BLaER1 treated with 17β-estradiol and CSF1 and Interleukin-3, amounts not matched to agents 10 nM and 100 nM (cell line): ENCODE results near the gene NLN.
A peak's percentile ranks its signal among the peaks of the same experiment; 100 is the strongest.

Experiments used
- H3K27ac ChIP-seq, 11 experiments: shearing (Covaris generic); formaldehyde crosslinking; 2 replicates each; pipeline ENCODE4 v1.8.1; 2022
- H3K27me3 ChIP-seq, 11 experiments: shearing (Covaris generic); formaldehyde crosslinking; 2 replicates each; pipeline ENCODE4 v1.8.1; 2022
- H3K36me3 ChIP-seq, 11 experiments: shearing (Covaris generic); formaldehyde crosslinking; 2 replicates each; pipeline ENCODE4 v1.8.1; 2022
- H3K4me1 ChIP-seq, 10 experiments: shearing (Covaris generic); formaldehyde crosslinking; 2 replicates each; pipeline ENCODE4 v1.8.1; 2022
- H3K4me2 ChIP-seq, 11 experiments: shearing (Covaris generic); formaldehyde crosslinking; 2 replicates each; pipeline ENCODE4 v1.8.1; 2022
- H3K4me3 ChIP-seq, 10 experiments: shearing (Covaris generic); formaldehyde crosslinking; 2 replicates each; pipeline ENCODE4 v1.8.1; 2022
- H3K9ac ChIP-seq, 11 experiments: shearing (Covaris generic); formaldehyde crosslinking; 2 replicates each; pipeline ENCODE4 v1.8.1; 2022
- H3K9me3 ChIP-seq, 11 experiments: shearing (Covaris generic); formaldehyde crosslinking; replicated peaks in 1 of 11; 2 replicates each; pipeline ENCODE4 v1.8.1; 2022
- H4K20me1 ChIP-seq, 11 experiments: shearing (Covaris generic); formaldehyde crosslinking; 2 replicates each; pipeline ENCODE4 v1.8.1; 2022
- Cebpa-rat ChIP-seq, 11 experiments: shearing (Covaris generic); IDR thresholded peaks; 2 replicates each; pipeline ENCODE4 v1.8.1; 2022

The NLN gene

GRCh38 chr5:65696892-65697291 lies 25.1 kb upstream of the NLN start:
- H3K27me3 ChIP-seq: no peaks in the 10 kb centered on the region
- peaks cover 0 to 37% (median 13%) of the 10 kb centered on the region in 10 experiments; a peak in 16 of 20 replicates for H3K4me1 ChIP-seq
- H3K27ac ChIP-seq: no peak overlapping the region
- H3K9ac ChIP-seq: no peak overlapping the region
- H4K20me1 ChIP-seq: peaks cover 0 to 100% (median 0%) of the 10 kb centered on the region in 11 experiments; a peak in 6 of 22 replicates
- peaks cover 0 to 16% (median 10%) of the 10 kb centered on the region in 11 experiments; a peak in 13 of 22 replicates for H3K9me3 ChIP-seq
- H3K36me3 ChIP-seq: peaks cover 38 to 100% (median 58%) of the 10 kb centered on the region in 11 experiments
- TF ChIP-seq Cebpa-rat (IDR thresholded peaks at IDR 0.05): no peak
- H3K4me3 ChIP-seq: no peak overlapping the region
- H3K4me2 ChIP-seq: no peak overlapping the region; a peak in 1 of 22 replicates

DNA sequence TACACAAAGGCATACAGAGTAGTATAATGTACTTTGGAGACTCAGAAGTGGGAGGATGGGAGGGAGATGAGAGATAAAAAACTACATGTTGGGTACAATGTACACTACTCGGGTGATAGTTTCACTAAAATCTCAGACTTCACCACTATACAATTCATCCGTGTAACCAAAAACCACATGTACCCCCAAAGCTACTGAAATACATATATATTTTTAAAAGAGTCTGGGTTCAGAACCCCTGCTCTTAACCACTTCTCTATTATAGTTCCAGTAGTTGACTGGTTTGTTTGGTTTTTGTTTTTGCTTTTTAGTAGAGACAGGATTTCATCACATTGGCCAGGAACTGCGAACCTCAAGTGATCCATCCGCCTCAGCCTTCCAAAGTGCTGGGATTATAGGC lies 22.7 kb upstream of the NLN start:
- Histone ChIP-seq H3K9ac (no peak overlapping the region), H3K36me3 (peaks cover 48 to 100% (median 71%) of the 10 kb centered on the region in 11 experiments), H3K9me3 (peaks cover 0 to 16% (median 10%) of the 10 kb centered on the region in 11 experiments; a peak in 13 of 22 replicates), H3K27ac (no peak overlapping the region), H3K27me3 (no peaks in the 10 kb centered on the region), H3K4me3 (no peak overlapping the region), H3K4me1 (peaks cover 0 to 31% (median 12%) of the 10 kb centered on the region in 10 experiments; a peak in 16 of 20 replicates), H4K20me1 (peaks cover 0 to 100% (median 0%) of the 10 kb centered on the region in 11 experiments; a peak in 6 of 22 replicates), H3K4me2 (no peak overlapping the region)
- TF ChIP-seq Cebpa-rat (IDR thresholded peaks at IDR 0.05): no peak

DNA sequence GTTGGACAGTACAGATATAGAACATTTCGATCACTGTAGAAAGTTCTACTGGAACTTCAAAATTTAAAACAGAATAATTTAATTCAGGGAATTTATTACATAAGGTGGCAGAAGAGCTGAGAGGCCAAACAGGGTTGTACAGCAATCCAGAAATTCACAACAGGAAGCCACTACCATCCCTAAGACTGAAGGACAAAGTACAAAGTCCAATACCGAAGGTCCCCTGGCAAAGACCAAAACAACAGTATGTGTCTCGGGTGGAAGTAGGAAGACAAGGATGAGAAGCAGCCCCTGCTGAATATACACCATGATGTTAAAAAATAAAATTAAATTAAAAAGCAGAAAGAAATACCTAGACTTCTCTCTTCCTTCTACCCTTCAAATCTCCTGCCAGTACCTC lies 20.0 kb upstream of the NLN start:
- TF ChIP-seq Cebpa-rat (IDR thresholded peaks at IDR 0.05): no peak
- no peaks in the 10 kb centered on the region for H3K27me3 ChIP-seq
- H4K20me1 ChIP-seq: peaks cover 0 to 100% (median 0%) of the 10 kb centered on the region in 11 experiments; a peak in 6 of 22 replicates
- H3K4me1 ChIP-seq: peaks cover 0 to 19% (median 10%) of the 10 kb centered on the region in 10 experiments; a peak in 15 of 20 replicates
- H3K4me2 ChIP-seq: no peak overlapping the region
- no peak overlapping the region for H3K9ac ChIP-seq
- H3K36me3 ChIP-seq: peaks cover 35 to 100% (median 70%) of the 10 kb centered on the region in 11 experiments
- no peak overlapping the region for H3K27ac ChIP-seq
- H3K9me3 ChIP-seq: peaks cover 0 to 16% (median 10%) of the 10 kb centered on the region in 11 experiments; a peak in 13 of 22 replicates
- no peak overlapping the region for H3K4me3 ChIP-seq

DNA sequence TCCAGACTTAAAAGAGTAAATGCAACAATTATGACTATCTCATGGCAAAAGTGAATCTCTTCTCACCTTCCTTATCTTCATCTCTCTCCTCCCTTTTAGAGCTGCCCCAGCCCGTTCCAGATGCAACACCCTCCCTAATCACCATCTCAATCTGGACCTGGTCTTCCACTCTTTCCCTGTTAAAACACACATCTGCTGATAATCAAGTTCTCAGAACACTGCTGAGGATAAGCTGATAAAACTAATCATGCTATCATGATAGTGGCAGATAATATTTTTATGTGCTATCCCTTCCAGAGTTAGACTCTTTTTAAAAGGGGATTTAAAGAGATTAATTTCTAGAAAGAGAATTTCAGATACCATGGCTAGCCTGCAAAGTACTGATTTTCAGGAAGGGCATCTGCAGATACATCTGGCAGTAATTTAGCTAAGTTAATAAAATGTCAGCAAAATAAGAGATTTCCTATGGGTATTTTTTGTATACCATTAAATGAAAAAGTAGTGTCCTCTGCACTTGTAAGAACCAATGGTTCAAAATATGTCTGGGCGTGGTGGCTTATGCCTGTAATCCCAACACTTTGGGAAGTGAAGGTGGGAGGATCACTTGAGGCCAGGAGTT lies 17.3 kb upstream of the NLN start:
- Histone ChIP-seq H3K27me3 (no peaks in the 10 kb centered on the region), H3K36me3 (peaks cover 27 to 100% (median 65%) of the 10 kb centered on the region in 11 experiments), H3K4me2 (no peak overlapping the region), H3K9ac (peak overlapping the region in 1 of 11 experiments; percentile 21; a peak in 1 of 22 replicates), H3K4me3 (no peak overlapping the region), H3K9me3 (peaks cover 0 to 6% (median 0%) of the 10 kb centered on the region in 11 experiments; a peak in 4 of 22 replicates), H3K27ac (no peak overlapping the region), H4K20me1 (peaks cover 0 to 100% (median 0%) of the 10 kb centered on the region in 11 experiments; a peak in 6 of 22 replicates), H3K4me1 (peaks cover 0 to 6% (median 0%) of the 10 kb centered on the region in 10 experiments; a peak in 1 of 20 replicates)
- TF ChIP-seq Cebpa-rat (IDR thresholded peaks at IDR 0.05): no peak

DNA sequence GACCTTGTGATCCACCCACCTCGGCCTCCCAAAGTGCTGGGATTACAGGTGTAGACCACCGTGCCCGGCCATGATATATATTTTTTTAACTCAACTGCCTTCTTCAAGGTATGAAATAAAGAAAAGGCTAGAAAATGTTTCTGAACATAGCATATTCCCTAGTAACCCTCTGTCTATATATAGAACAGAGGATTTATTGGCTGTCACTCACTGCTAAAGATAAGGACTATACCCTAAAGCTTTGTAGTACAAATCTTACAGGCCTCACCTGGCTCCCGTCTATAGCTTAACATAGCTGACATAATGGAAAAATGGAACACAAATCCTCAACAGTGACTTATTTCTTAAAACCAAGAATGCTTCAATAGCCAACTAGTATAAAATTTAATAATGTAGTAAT lies 14.3 kb upstream of the NLN start:
- Histone ChIP-seq H3K27me3 (no peaks in the 10 kb centered on the region), H3K36me3 (peaks cover 41 to 100% (median 61%) of the 10 kb centered on the region in 11 experiments), H3K4me3 (no peak overlapping the region), H3K4me2 (no peak overlapping the region), H3K9ac (no peak overlapping the region), H3K27ac (no peak overlapping the region), H3K4me1 (peaks cover 0 to 31% (median 0%) of the 10 kb centered on the region in 10 experiments; a peak in 4 of 20 replicates), H4K20me1 (peaks cover 0 to 100% (median 0%) of the 10 kb centered on the region in 11 experiments; a peak in 6 of 22 replicates), H3K9me3 (no peaks in the 10 kb centered on the region)
- TF ChIP-seq Cebpa-rat (IDR thresholded peaks at IDR 0.05): no peak

DNA sequence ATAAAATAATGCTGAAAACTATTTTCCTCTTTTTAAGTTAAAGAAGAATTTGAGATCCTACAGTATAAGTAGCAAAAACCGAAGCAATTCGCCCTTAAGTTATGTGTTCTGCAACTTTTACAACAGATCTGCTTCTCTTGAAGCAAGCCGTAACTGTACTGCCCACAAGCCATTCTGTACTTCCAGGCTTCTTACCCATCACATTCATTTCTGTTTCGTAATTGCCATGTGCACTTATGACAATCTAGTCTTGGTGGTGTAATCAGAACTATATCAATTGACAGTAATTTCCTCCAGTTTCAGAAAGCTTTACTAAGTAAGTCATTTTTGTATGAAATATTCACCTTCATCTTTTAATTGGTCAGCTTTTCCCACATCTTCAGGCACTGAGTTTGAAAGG lies 13.9 kb upstream of the NLN start:
- H3K9ac ChIP-seq: no peak overlapping the region
- H4K20me1 ChIP-seq: peaks cover 0 to 100% (median 0%) of the 10 kb centered on the region in 11 experiments; a peak in 6 of 22 replicates
- no peak overlapping the region for H3K4me2 ChIP-seq
- H3K4me1 ChIP-seq: peaks cover 0 to 36% (median 0%) of the 10 kb centered on the region in 10 experiments; a peak in 4 of 20 replicates
- H3K9me3 ChIP-seq: no peaks in the 10 kb centered on the region
- peaks cover 39 to 100% (median 63%) of the 10 kb centered on the region in 11 experiments for H3K36me3 ChIP-seq
- no peak overlapping the region for H3K27ac ChIP-seq
- no peak overlapping the region for H3K4me3 ChIP-seq
- no peak for TF ChIP-seq Cebpa-rat (IDR thresholded peaks at IDR 0.05)
- H3K27me3 ChIP-seq: no peaks in the 10 kb centered on the region

DNA sequence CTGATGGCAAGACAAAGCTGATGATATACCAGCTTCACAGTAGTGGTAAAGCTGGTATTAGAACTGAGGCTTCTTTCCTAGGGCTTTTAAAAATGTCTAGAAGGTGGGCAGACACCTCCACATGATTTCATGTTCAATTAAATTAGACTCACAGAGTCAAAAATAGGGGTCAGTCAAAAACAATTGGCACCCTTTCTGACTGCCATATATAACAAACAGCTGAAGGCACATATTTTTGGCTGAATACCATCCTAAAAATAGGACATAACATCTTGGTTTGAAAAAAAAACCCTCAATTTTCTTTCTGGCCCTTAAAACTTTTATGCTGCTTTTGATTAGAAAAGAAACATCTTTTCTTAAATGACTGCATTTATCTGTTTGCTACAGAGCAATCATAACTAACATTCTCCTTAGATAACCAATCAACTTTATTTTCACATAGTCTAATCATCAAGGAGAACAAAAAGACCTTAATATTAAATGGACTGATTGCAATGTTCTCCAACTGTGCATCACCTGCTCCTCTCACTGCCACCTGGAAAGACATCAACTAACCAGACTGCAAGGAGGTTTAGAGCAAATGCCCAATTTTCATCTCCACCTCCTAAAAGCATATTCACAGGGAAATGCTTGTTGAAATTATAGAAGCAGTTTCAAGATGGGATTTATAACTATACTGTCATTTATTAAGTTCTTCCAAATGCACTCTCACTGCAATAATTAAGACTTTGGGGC lies 3.3 kb upstream of the NLN start:
- Histone ChIP-seq H3K4me2 (peak overlapping the region in 5 of 11 experiments; percentile 7 to 97 (median 77); a peak in 7 of 22 replicates), H3K27me3 (no peaks in the 10 kb centered on the region)
- no peak for TF ChIP-seq Cebpa-rat (IDR thresholded peaks at IDR 0.05)

GRCh38 chr5:65721050-65721719 lies 820 bp upstream of the NLN start:
- peak overlapping the region; percentile 88 to 97 (median 93) for H3K9ac ChIP-seq
- peaks cover 0 to 12% (median 6%) of the 10 kb centered on the region in 11 experiments; a peak in 9 of 22 replicates for H3K9me3 ChIP-seq
- H3K4me2 ChIP-seq: peak overlapping the region; percentile 77 to 99 (median 96)
- peaks cover 0 to 52% (median 0%) of the 10 kb centered on the region in 11 experiments; a peak in 9 of 22 replicates for H4K20me1 ChIP-seq
- H3K36me3 ChIP-seq: peaks cover 30 to 57% (median 43%) of the 10 kb centered on the region in 11 experiments
- no peaks in the 10 kb centered on the region for H3K27me3 ChIP-seq
- H3K4me1 ChIP-seq: peaks cover 23 to 61% (median 39%) of the 10 kb centered on the region in 10 experiments
- peak overlapping the region; percentile 83 to 99 (median 98) for H3K4me3 ChIP-seq
- H3K27ac ChIP-seq: peak overlapping the region; percentile 73 to 97 (median 91); a peak in 21 of 22 replicates
- TF ChIP-seq Cebpa-rat (IDR thresholded peaks at IDR 0.05): no peak

More for the DNA sequence above, 3.3 kb upstream of the NLN start:
- H3K4me3 ChIP-seq: peak overlapping the region in 3 of 10 experiments; percentile 89 to 98 (median 96); a peak in 6 of 20 replicates
- H4K20me1 ChIP-seq: peaks cover 0 to 77% (median 0%) of the 10 kb centered on the region in 11 experiments; a peak in 8 of 22 replicates
- H3K36me3 ChIP-seq: peaks cover 43 to 71% (median 53%) of the 10 kb centered on the region in 11 experiments
- peak overlapping the region in 2 of 11 experiments; percentile 90 to 93; a peak in 4 of 22 replicates for H3K9ac ChIP-seq
- peaks cover 11 to 67% (median 31%) of the 10 kb centered on the region in 10 experiments for H3K4me1 ChIP-seq
- H3K9me3 ChIP-seq: peaks cover 0 to 17% (median 9%) of the 10 kb centered on the region in 11 experiments; a peak in 11 of 22 replicates
- no peak overlapping the region for H3K27ac ChIP-seq
